ENCODE results near the gene FOXK1. TPM values are rescaled to one million over a fixed set of nuclear protein-coding genes. Genes with fewer than 3 reads are reported as not detected.

Gene FOXK1
- total and polyA plus RNA-seq, 9 of the 15 experiments (the other 6 are each of a cell fraction or from before 2014, with no cell fraction given): 0.32 to 45.5 (median 8.1) TPM

- TF ChIP-seq E2F3 (CRISPR knock-in tag; IDR thresholded peaks at IDR 0.05) (peak; percentile 20; the same call in 1 of the 2 replicates), ERF (CRISPR knock-in tag; IDR thresholded peaks at IDR 0.05) (no peak), CCNT2 (IDR thresholded peaks at IDR 0.05; ENCODE audit: borderline replicate concordance, extremely low read depth, insufficient read length, low read depth, low read length) (peak; percentile 70), E2F6 (IDR thresholded peaks at IDR 0.05; ENCODE audit: borderline replicate concordance in 1 of 2, extremely low read depth in 1 of 2, insufficient read depth in 1 of 2, insufficient read length in 1 of 2, low read depth in 1 of 2, low read length in 1 of 2, poor library complexity in 1 of 2, severe bottlenecking in 1 of 2) (peak; percentile 99 to 100), TFE3 (CRISPR knock-in tag; IDR thresholded peaks at IDR 0.05) (no peak), NR2F6 (CRISPR knock-in tag; IDR thresholded peaks at IDR 0.05) (no peak), GATA2 (CRISPR knock-in tag; IDR thresholded peaks at IDR 0.05) (no peak), ZNF699 (CRISPR knock-in tag; IDR thresholded peaks at IDR 0.05; ENCODE audit: insufficient replicate concordance) (no peak), USF2 (CRISPR knock-in tag; IDR thresholded peaks at IDR 0.05) (peak; percentile 47), DMBX1 (CRISPR knock-in tag; IDR thresholded peaks at IDR 0.05; ENCODE audit: borderline replicate concordance) (no peak), ZNF589 (CRISPR knock-in tag; IDR thresholded peaks at IDR 0.05; ENCODE audit: low read depth) (0 out of 2 replicates have a peak, but pooled peaks have one; percentile 53), RBFOX2 (IDR thresholded peaks at IDR 0.05; ENCODE audit: low read depth, low read length) (0 out of 2 replicates have a peak, but pooled peaks have one; percentile 23), ZNF639 (CRISPR knock-in tag; conservative IDR thresholded peaks at IDR 0.05 in 1 of 2, IDR thresholded peaks at IDR 0.05 in 1 of 2) (peak in 1 of 2 experiments; percentile 77; a peak in 1 of 4 replicates), HDAC3 (IDR thresholded peaks at IDR 0.05; ENCODE audit: borderline replicate concordance, partially characterized antibody) (no peak), TAF9B (IDR thresholded peaks at IDR 0.05; ENCODE audit: partially characterized antibody) (no peak), NEUROD1 (IDR thresholded peaks at IDR 0.05; ENCODE audit: borderline replicate concordance, low read depth, low read length, partially characterized antibody) (peak; percentile 87)
Observed at GRCh38 chr7:4681886-4682620, at the start of gene FOXK1 (continued).

Measured in K562 (cell line).